Vagina (tissue), 2 donors: ENCODE data around the gene NBPF1.
"Not testable (repeated sequence)": the region's sequence is repeated elsewhere in the genome, so short reads cannot be mapped to it uniquely, and the experiment has no call there.

ENCODE experiments used
- CTCF ChIP-seq, 3 experiments: fragments of 450-650 bp in 2 of 3; fragments of 200-600 bp in 1 of 3; sonication (generic) in 1 of 3; IDR thresholded peaks; one replicate each; pipeline ENCODE4 v1.5.1; 2017 to 2019; ENCODE audit warnings: antibody characterized with exemption in 3 of 3, mild to moderate bottlenecking in 2 of 3, moderate library complexity in 2 of 3
- POLR2A ChIP-seq, 2 donors: fragments of 450-650 bp; IDR thresholded peaks; one replicate each; pipeline ENCODE4 v1.6.1; 2017; ENCODE audit warnings: antibody characterized with exemption in 2 of 2, mild to moderate bottlenecking in 2 of 2, moderate library complexity in 2 of 2

GRCh38 chr1:16535898-16536297, 77.5 kb downstream of the NBPF1 start:
- not testable (repeated sequence) for TF ChIP-seq POLR2A, CTCF (IDR thresholded peaks at IDR 0.05)
